Sigmoid colon (tissue), 7 donors: Measurements from ENCODE around the gene CCL17. TPM values are rescaled to one million over a fixed set of nuclear protein-coding genes. Genes with fewer than 3 reads are reported as not detected.

Source experiments
- DNase-seq: peaks from one replicate; pipeline ENCODE4 v3.0.0-alpha.2; 2019
- H3K27ac ChIP-seq, 4 donors: fragments of 200-600 bp; sonication (generic); one replicate each; pipeline ENCODE4 v1.5.1; 2016 to 2019; ENCODE audit warnings: mild to moderate bottlenecking in 1 of 4
- H3K27me3 ChIP-seq, 3 donors: fragments of 200-600 bp; sonication (generic); one replicate each; pipeline ENCODE4 v1.5.1; 2019; ENCODE audit warnings: mild to moderate bottlenecking in 1 of 3
- H3K36me3 ChIP-seq, 4 donors: fragments of 200-600 bp; sonication (generic); one replicate each; pipeline ENCODE4 v1.5.1; 2016 to 2019
- H3K4me1 ChIP-seq, 4 donors: fragments of 200-600 bp; sonication (generic); one replicate each; pipeline ENCODE4 v1.5.1; 2017 to 2019
- H3K4me3 ChIP-seq, 4 donors: fragments of 200-600 bp; sonication (generic); one replicate each; pipeline ENCODE4 v1.5.1; 2017 to 2019; ENCODE audit warnings: mild to moderate bottlenecking in 2 of 4, moderate library complexity in 1 of 4
- H3K9me3 ChIP-seq, 4 donors: fragments of 200-600 bp in 3 of 4; sonication (generic) in 3 of 4; one replicate each; pipeline versions ENCODE4 v1.5.1 to v1.6.1; 2013 to 2019
- CTCF ChIP-seq, 4 experiments: fragments of 450-650 bp in 3 of 4; fragments of 200-600 bp in 1 of 4; IDR thresholded peaks; one replicate each; pipeline ENCODE4 v1.5.1; 2016 to 2019; ENCODE audit warnings: antibody characterized with exemption in 4 of 4, mild to moderate bottlenecking in 3 of 4, moderate library complexity in 2 of 4
- EP300 ChIP-seq, 4 donors: sonication (generic); formaldehyde crosslinking; IDR thresholded peaks; one replicate each; pipeline ENCODE4 v1.6.1; 2017; ENCODE audit warnings: antibody characterized with exemption in 4 of 4
- POLR2A ChIP-seq, 2 donors: fragments of 450-650 bp; IDR thresholded peaks; one replicate each; pipeline ENCODE4 v1.6.1; 2016; ENCODE audit warnings: antibody characterized with exemption in 2 of 2, mild to moderate bottlenecking in 2 of 2, moderate library complexity in 2 of 2
- POLR2AphosphoS5 ChIP-seq, 4 donors: sonication (generic); formaldehyde crosslinking; IDR thresholded peaks; one replicate each; pipeline ENCODE4 v1.6.1; 2017; ENCODE audit warnings: antibody characterized with exemption in 4 of 4
- WGBS, 2 donors: extraction: QIAGEN DNeasy Blood & Tissue Kit; methylation state at CpG; one replicate each; pipeline ENCODE4 v1.1.7; 2013; 5-methylcytosine and 5-hydroxymethylcytosine counted together
- intact Hi-C: fragments of 100-400 bp; cut with DNase I; formaldehyde crosslinking; loops from one replicate; pipeline ENCODE4 v1.15.1; 2023
- polyA plus RNA-seq, 3 donors: library from polyadenylated mRNA; stranded (reverse); fragments of 200-250 nt; gene quantifications; one replicate each; pipeline ENCODE4 v1.2.3, GENCODE V29; 2013
- total RNA-seq, 4 donors: library from RNA; depleted of rRNA; stranded (reverse); fragments of >200 nt; gene quantifications; one replicate each; pipeline ENCODE4 v1.1.0, GENCODE V29; 2016
- donor health status: healthy with polysubstance abuse.
- donor health status: Bipolar disorder and iron deficiency.
- donor health status: healthy.

Gene CCL17
- total RNA-seq (not detected), polyA plus RNA-seq (1 to 10 TPM in 1 of 3 donors, not detected in 2; 7.6 TPM)

- no peak for DNase-seq
- WGBS, 2 donors, result 80 to 82% methylated on average over 17 of the region's 17 CpGs
- Histone ChIP-seq H3K4me1 (no peaks in the 10 kb centered on the region), H3K27me3 (no peaks in the 10 kb centered on the region), H3K36me3 (no peaks in the 10 kb centered on the region), H3K4me3 (no peak within 1 kb of the TSS), H3K9me3 (no peaks in the 10 kb centered on the region), H3K27ac (no peak within 1 kb of the TSS)
- no peak for TF ChIP-seq CTCF (IDR thresholded peaks at IDR 0.05)
- no peak for TF ChIP-seq POLR2A (IDR thresholded peaks at IDR 0.05)
- TF ChIP-seq POLR2AphosphoS5 (IDR thresholded peaks at IDR 0.05), result no peak
- no peak for TF ChIP-seq EP300 (IDR thresholded peaks at IDR 0.05)
- intact Hi-C loops, result no loop called here
These were observed at the start of gene CCL17 for GRCh38 chr16:57403965-57404817. Gene CCL17, plus strand, starts transcription at chr16:57404767. Its CDS starts 9,166 bp downstream, at chr16:57413933.

DNA sequence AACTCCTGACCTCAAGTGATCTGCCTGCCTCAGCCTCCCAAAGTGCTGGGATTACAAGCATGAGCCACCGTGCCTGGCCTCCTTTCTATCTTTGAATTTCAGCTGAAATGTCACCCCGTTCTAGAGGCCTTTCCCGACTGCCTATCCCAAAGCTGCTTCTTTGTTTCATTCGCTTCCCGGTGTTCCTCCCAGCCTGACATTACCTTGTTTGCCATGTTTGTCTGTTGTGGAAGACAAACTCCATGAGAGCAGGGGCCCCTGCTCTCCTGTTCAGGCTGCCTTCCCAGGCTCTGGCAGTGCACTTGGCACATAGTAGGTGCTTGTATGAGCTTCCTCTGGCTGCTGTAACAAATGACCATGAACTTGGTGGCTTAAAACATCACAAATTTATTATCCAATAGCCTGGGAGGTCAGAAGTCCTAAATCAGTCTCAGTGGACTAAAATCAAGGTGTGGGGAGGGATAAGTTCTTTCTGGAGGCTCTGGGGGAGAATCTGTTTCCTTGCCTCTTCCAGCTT, 48.6 kb upstream of the CCL17 start:
- H3K9me3 ChIP-seq, result no peaks in the 10 kb centered on the region
- H3K27me3 ChIP-seq, result no peaks in the 10 kb centered on the region
- intact Hi-C loops, result no loop called here
- TF ChIP-seq EP300 (IDR thresholded peaks at IDR 0.05) (no peak), POLR2AphosphoS5 (IDR thresholded peaks at IDR 0.05) (no peak), CTCF (IDR thresholded peaks at IDR 0.05) (no peak), POLR2A (IDR thresholded peaks at IDR 0.05) (no peak)
- DNase-seq, result no peak
- H3K27ac ChIP-seq, result no peak overlapping the region
- H3K4me3 ChIP-seq, result no peak overlapping the region
- H3K36me3 ChIP-seq, result no peaks in the 10 kb centered on the region
- no peaks in the 10 kb centered on the region for H3K4me1 ChIP-seq
- 89 to 93% methylated on average over 5 of the region's 5 CpGs for WGBS, 2 donors

- Histone ChIP-seq H3K36me3 (no peaks in the 10 kb centered on the region), H3K4me3 (no peak overlapping the region), H3K27me3 (no peaks in the 10 kb centered on the region), H3K27ac (no peak overlapping the region), H3K9me3 (no peaks in the 10 kb centered on the region), H3K4me1 (no peaks in the 10 kb centered on the region)
- WGBS, 2 donors, result 83 to 95% methylated on average over 4 of the region's 4 CpGs
- DNase-seq, result no peak
- intact Hi-C loops, result no loop called here
- TF ChIP-seq POLR2AphosphoS5 (IDR thresholded peaks at IDR 0.05) (no peak), CTCF (IDR thresholded peaks at IDR 0.05) (no peak), EP300 (IDR thresholded peaks at IDR 0.05) (no peak), POLR2A (IDR thresholded peaks at IDR 0.05) (no peak)
These were observed 48.0 kb upstream of the CCL17 start for GRCh38 chr16:57356547-57356946.

DNA sequence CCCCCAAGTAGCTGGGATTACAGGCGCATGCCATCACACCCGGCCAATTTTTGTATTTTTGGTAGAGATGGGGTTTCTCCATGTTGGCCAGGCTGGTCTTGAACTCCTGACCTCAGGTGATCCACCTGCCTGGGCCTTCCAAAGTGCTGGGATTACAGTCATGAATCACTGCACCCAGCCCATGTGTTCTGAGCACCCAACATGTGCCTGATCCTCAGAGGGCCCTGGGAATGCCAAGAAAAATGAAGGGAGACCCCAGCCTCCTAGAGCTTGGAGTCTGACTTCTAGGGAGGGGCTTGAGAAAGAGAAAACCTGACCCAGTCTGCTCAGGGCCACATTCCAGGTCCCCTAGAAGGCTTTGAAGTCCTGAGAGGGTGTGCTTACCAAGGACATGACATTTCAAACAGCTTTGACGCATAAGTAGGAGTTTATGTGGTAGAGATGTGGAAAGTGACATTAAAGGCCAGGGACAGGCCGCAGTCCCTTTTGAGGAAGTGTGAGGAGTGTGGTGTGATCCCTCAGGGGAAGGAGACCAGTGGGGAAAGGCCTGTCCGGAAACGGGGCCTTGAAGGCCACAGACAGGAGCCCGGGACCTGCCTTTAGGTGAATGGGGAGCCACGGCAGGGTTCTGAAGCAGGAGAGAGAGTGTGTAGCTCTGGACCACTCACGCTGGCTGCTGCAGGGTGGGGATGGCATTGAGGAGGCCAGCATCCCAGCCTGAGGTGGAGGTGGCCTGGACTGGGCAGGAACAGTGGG, 47.1 kb upstream of the CCL17 start:
- H3K36me3 ChIP-seq, result no peaks in the 10 kb centered on the region
- H3K4me3 ChIP-seq, result no peak overlapping the region
- no peak for TF ChIP-seq EP300 (IDR thresholded peaks at IDR 0.05)
- TF ChIP-seq POLR2AphosphoS5 (IDR thresholded peaks at IDR 0.05), result no peak
- no peak for TF ChIP-seq POLR2A (IDR thresholded peaks at IDR 0.05)
- no peak for TF ChIP-seq CTCF (IDR thresholded peaks at IDR 0.05)
- H3K9me3 ChIP-seq, result no peaks in the 10 kb centered on the region
- DNase-seq, result no peak
- intact Hi-C loops, result no loop called here
- 80 to 89% methylated on average over 9 of the region's 9 CpGs for WGBS, 2 donors
- H3K4me1 ChIP-seq, result no peaks in the 10 kb centered on the region
- no peak overlapping the region for H3K27ac ChIP-seq
- no peaks in the 10 kb centered on the region for H3K27me3 ChIP-seq
